Hepatocyte (in vitro differentiated cells): ENCODE measurements around the gene STX3. TPM values are rescaled to one million over a fixed set of nuclear protein-coding genes. Genes with fewer than 3 reads are reported as not detected.
A peak's percentile ranks its signal among the peaks of the same experiment; 100 is the strongest.

Experiments
- DNase-seq: peaks from one replicate; pipeline ENCODE4 v3.0.0-alpha.2; 2016; ENCODE audit warnings: low spot score
- H2AFZ ChIP-seq: fragments of 200-600 bp; sonication (generic); 2 replicates; pipeline ENCODE4 v1.6.0; 2016; ENCODE audit warnings: antibody characterized with exemption, mild to moderate bottlenecking
- H3K27ac ChIP-seq: fragments of 200-600 bp; sonication (generic); 2 replicates; pipeline ENCODE4 v1.5.1; 2016; ENCODE audit warnings: mild to moderate bottlenecking
- H3K27me3 ChIP-seq: fragments of 200-600 bp; sonication (generic); 2 replicates; pipeline ENCODE4 v1.6.1; 2016
- H3K36me3 ChIP-seq: fragments of 200-600 bp; sonication (generic); replicated peaks from 2 replicates; pipeline ENCODE4 v1.5.1; 2016; ENCODE audit warnings: low read depth; ENCODE audit not compliant: insufficient read depth
- H3K4me1 ChIP-seq: fragments of 200-600 bp; sonication (generic); 2 replicates; pipeline ENCODE4 v1.5.1; 2016; ENCODE audit warnings: mild to moderate bottlenecking, moderate library complexity; ENCODE audit not compliant: insufficient read depth
- H3K4me2 ChIP-seq: fragments of 200-600 bp; sonication (generic); 2 replicates; pipeline ENCODE4 v1.6.0; 2016
- H3K4me3 ChIP-seq: fragments of 200-600 bp; sonication (generic); 2 replicates; pipeline ENCODE4 v1.5.1; 2016; ENCODE audit warnings: mild to moderate bottlenecking
- H3K79me2 ChIP-seq: fragments of 200-600 bp; sonication (generic); 2 replicates; pipeline ENCODE4 v1.6.0; 2017; ENCODE audit warnings: mild to moderate bottlenecking
- H3K9me2 ChIP-seq: fragments of 200-600 bp; sonication (generic); replicated peaks from 2 replicates; pipeline ENCODE4 v1.6.0; 2017; ENCODE audit warnings: mild to moderate bottlenecking; ENCODE audit not compliant: insufficient read depth
- H3K9me3 ChIP-seq: fragments of 200-600 bp; sonication (generic); 2 replicates; pipeline ENCODE4 v1.5.1; 2016; ENCODE audit warnings: low read depth, mild to moderate bottlenecking
- H4K20me1 ChIP-seq: fragments of 200-600 bp; sonication (generic); 2 replicates; pipeline ENCODE4 v1.6.0; 2016; ENCODE audit warnings: mild to moderate bottlenecking; ENCODE audit not compliant: insufficient read depth, poor library complexity, severe bottlenecking
- EZH2 ChIP-seq: fragments of 200-600 bp; sonication (generic); IDR thresholded peaks from 2 replicates; pipeline ENCODE4 v1.6.1; 2016; ENCODE audit warnings: antibody characterized with exemption, mild to moderate bottlenecking, borderline replicate concordance
- EZH2phosphoT487 ChIP-seq: fragments of 200-600 bp; sonication (generic); IDR thresholded peaks from one replicate; pipeline ENCODE4 v1.6.1; 2018; ENCODE audit warnings: antibody characterized with exemption, mild to moderate bottlenecking, low read depth, moderate library complexity; ENCODE audit not compliant: unreplicated experiment, severe bottlenecking
- WGBS: methylation state at CpG from one replicate; pipeline ENCODE4 v1.1.6; 2016; ENCODE audit warnings: low lambda C conversion rate; ENCODE audit errors: missing lambda C conversion rate; 5-methylcytosine and 5-hydroxymethylcytosine counted together
- polyA plus RNA-seq: library from polyadenylated mRNA; unstranded; fragments of >200 nt; fragmentation: Nextera tagmentation; extraction: Ambion mirVana; gene quantifications from 2 replicates; pipeline ENCODE4 v1.2.1, GENCODE V29; 2016
- total RNA-seq: library from RNA; depleted of rRNA; stranded (reverse); fragments of >200 nt; gene quantifications from 2 replicates; pipeline ENCODE4 v1.2.3, GENCODE V29; 2014
- TF ChIP-seq, protein P1 (sequence below): fragments of 200-600 bp; sonication (generic); IDR thresholded peaks from 2 replicates; pipeline ENCODE4 v1.5.1; 2016; ENCODE audit warnings: antibody characterized with exemption, mild to moderate bottlenecking; ENCODE audit not compliant: poor library complexity

The STX3 gene
- total and polyA plus RNA-seq, 2 experiments from 2014 or later = 73.1 to 140 TPM

DNA sequence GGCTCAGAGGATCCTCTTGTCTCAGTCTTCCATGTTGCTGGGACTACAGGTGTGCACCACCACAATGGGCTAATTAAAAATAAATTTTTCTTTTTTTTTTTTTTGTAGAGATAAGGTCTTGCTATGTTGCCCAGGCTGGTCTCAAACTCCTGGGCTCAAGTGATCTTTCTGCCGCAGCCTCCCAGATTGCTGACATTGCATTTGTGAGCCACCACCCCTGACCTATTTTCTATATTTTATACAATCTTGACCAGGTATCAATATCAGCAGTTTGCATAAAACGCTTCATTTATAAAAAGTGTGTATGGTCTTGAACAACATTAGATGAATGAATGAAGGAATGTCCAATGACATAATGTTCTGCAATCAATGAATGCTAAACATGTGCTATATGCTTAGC is 9.1 kb upstream of the STX3 start:
- H4K20me1 ChIP-seq = no peaks in the 10 kb centered on the region
- no peaks in the 10 kb centered on the region for H3K9me2 ChIP-seq
- no peaks in the 10 kb centered on the region for H3K4me1 ChIP-seq
- H3K4me2 ChIP-seq = no peak overlapping the region
- TF ChIP-seq, protein P1, sequence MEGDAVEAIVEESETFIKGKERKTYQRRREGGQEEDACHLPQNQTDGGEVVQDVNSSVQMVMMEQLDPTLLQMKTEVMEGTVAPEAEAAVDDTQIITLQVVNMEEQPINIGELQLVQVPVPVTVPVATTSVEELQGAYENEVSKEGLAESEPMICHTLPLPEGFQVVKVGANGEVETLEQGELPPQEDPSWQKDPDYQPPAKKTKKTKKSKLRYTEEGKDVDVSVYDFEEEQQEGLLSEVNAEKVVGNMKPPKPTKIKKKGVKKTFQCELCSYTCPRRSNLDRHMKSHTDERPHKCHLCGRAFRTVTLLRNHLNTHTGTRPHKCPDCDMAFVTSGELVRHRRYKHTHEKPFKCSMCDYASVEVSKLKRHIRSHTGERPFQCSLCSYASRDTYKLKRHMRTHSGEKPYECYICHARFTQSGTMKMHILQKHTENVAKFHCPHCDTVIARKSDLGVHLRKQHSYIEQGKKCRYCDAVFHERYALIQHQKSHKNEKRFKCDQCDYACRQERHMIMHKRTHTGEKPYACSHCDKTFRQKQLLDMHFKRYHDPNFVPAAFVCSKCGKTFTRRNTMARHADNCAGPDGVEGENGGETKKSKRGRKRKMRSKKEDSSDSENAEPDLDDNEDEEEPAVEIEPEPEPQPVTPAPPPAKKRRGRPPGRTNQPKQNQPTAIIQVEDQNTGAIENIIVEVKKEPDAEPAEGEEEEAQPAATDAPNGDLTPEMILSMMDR = no peak
- no peak for TF ChIP-seq EZH2phosphoT487
- no peak for TF ChIP-seq EZH2
- WGBS = 92% methylated on average over 2 of the region's 2 CpGs
- H2AFZ ChIP-seq = no peak overlapping the region
- DNase-seq = no peak
- no peaks in the 10 kb centered on the region for H3K36me3 ChIP-seq
- H3K9me3 ChIP-seq = no peaks in the 10 kb centered on the region
- H3K27me3 ChIP-seq = no peaks in the 10 kb centered on the region
- H3K79me2 ChIP-seq = no peaks in the 10 kb centered on the region
- H3K27ac ChIP-seq = no peak overlapping the region
- no peak overlapping the region for H3K4me3 ChIP-seq

DNA sequence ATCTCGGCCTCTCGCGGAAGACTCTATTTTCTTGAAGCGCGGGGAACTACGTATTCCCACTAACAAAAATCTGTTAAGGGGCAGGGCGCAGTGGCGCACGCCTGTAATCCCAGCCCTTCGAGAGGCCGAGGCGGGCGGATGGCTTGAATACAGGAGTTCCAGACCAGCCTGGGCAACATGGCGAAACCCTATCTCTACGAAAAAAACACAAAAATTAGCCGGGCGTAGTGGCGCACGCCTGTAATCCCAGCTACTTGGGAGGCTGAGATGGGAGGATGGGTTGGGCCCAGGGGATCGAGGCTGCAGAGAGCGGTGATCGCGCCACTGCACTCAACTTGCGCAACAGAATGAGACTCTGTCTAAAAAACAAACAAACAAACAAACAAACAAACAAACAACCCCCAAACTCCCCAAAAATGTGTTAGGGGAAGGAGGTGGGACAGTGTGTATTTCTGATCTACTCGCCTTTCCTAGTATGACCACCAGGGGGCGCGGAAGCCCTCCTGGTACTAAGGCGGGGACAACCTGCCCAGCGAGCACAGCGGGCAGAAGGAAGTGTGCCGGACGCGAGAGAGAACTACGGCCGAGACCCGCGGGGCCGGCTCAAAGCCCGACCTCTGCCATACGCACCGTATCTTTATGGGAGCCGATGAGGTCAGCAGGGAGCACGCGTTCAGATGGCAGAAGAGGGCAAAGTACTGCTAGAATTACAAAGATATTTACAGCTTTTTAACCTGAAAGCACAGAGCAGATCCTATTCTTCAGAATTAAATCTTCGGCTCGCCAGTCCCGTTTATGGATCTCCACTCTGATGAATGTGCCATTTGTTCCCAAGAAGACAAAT is 1.3 kb upstream of the STX3 start:
- peaks cover 30% of the 10 kb centered on the region for H3K79me2 ChIP-seq
- H3K4me2 ChIP-seq = peak overlapping the region; percentile 96
- H3K9me2 ChIP-seq = no peaks in the 10 kb centered on the region
- peak overlapping the region; percentile 99 for H3K27ac ChIP-seq
- no peaks in the 10 kb centered on the region for H3K36me3 ChIP-seq
- WGBS = 38% methylated on average over 47 of the region's 47 CpGs
- peak overlapping the region; percentile 92 for H2AFZ ChIP-seq
- DNase-seq = peak; percentile 93
- no peak for TF ChIP-seq EZH2
- TF ChIP-seq, protein P1 = peak; percentile 88
- peak overlapping the region; percentile 99 for H3K4me3 ChIP-seq
- H3K27me3 ChIP-seq = no peaks in the 10 kb centered on the region
- H3K4me1 ChIP-seq = peaks cover 8% of the 10 kb centered on the region
- H4K20me1 ChIP-seq = peaks cover 19% of the 10 kb centered on the region
- no peaks in the 10 kb centered on the region for H3K9me3 ChIP-seq

DNA sequence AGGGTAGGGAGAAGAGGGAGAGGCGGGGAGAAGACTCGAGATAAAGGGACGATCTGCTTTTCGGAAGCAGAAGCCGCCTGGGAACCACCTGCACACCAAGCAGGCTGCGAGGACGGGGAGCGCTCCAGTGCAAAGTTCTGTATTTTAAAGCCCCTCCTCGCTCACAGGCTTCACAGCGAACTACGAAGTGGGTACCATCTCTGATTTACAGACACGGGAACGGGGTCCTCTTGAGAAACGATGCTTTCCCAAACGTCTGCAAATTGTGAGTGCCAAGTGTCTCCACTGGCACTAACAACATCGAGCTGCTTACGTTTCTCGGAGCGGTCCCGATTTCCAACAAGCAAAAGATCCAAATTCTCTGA is 700 bp upstream of the STX3 start:
- 2% methylated on average over 20 of the region's 20 CpGs for WGBS
- peaks cover 36% of the 10 kb centered on the region for H3K79me2 ChIP-seq

DNA sequence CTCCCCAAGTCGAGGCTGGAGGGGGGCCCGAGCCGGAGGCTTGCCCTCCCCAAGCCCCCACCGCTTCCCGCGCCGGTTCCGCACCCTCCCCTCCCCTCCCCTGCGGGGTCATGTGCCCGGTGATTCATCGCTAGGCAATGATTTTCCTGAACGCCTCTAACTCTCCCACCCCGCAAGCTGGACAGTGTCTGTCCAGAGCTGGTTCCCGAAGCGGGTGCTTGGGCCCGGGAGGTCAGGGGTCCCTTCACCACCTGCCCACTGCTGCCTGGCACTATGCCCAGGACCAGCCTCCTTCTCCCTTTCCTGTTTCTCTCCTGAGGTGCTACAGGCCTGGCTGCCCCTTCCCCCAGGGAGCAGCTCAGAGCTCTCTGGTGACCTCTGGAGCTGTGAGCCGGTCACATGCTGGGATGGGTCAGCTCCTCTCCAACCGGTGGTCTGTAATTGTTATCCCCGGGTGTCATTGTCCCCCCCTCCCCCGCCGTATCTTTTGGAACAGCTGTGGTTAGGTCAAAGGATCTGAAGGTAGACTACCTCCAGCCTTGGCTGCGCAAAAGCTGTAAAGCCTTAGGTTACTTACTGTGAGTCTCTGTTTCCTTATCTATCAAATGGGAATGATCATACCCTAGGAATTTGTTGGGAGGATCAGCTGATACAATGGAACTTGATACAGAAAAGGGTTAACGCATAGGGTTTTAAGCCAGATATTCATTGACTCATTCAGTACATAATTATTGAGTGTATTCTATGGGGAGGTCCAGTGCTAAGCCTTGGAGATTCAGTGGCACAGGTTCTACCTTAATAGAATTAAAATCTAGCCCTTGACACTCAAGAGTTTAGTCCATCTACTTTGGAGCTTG is 753 bp downstream of the STX3 start:
- Histone ChIP-seq H3K27ac (peak overlapping the region; percentile 99), H3K4me3 (peak overlapping the region; percentile 99), H3K4me1 (peaks cover 13% of the 10 kb centered on the region), H4K20me1 (peaks cover 37% of the 10 kb centered on the region), H3K9me3 (no peaks in the 10 kb centered on the region), H2AFZ (peak overlapping the region; percentile 92), H3K4me2 (peak overlapping the region; percentile 96), H3K27me3 (no peaks in the 10 kb centered on the region), H3K79me2 (peaks cover 51% of the 10 kb centered on the region), H3K9me2 (no peaks in the 10 kb centered on the region), H3K36me3 (no peaks in the 10 kb centered on the region)
- 4% methylated on average over 14 of the region's 23 CpGs for WGBS
- no peak for TF ChIP-seq EZH2phosphoT487
- no peak for TF ChIP-seq EZH2
- TF ChIP-seq, protein P1 = no peak
- peak; percentile 88 for DNase-seq

More for the DNA sequence above, 700 bp upstream of the STX3 start:
- Histone ChIP-seq H2AFZ (peak overlapping the region; percentile 92), H3K9me3 (no peaks in the 10 kb centered on the region), H3K4me1 (peaks cover 9% of the 10 kb centered on the region), H3K4me2 (peak overlapping the region; percentile 96), H3K27ac (peak overlapping the region; percentile 99), H3K36me3 (no peaks in the 10 kb centered on the region), H3K9me2 (no peaks in the 10 kb centered on the region), H4K20me1 (peaks cover 25% of the 10 kb centered on the region), H3K4me3 (peak overlapping the region; percentile 99), H3K27me3 (no peaks in the 10 kb centered on the region)
- peak; percentile 43 for DNase-seq
- no peak for TF ChIP-seq EZH2
